ENCODE results near the gene OPA1. TPM values are rescaled to one million over a fixed set of nuclear protein-coding genes. Genes with fewer than 3 reads are reported as not detected.

The OPA1 gene
- total and polyA plus RNA-seq, 2 of the 8 experiments (the other 6 are each of a cell fraction or from before 2014, with no cell fraction given), result 20.3 to 109 TPM

GRCh38 chr3:193660171-193660570 is 67.2 kb downstream of the OPA1 start:
- H3K27ac ChIP-seq (ENCODE audit: low read depth, low read length), result no peak overlapping the region
- no peak overlapping the region for H3K14ac ChIP-seq (ENCODE audit: insufficient read length)
- H3K79me1 ChIP-seq (ENCODE audit: low read depth, low read length), result no peaks in the 10 kb centered on the region
- H3K23me2 ChIP-seq (ENCODE audit: low read depth, low read length), result no peaks in the 10 kb centered on the region
- no peak overlapping the region for H3K56ac ChIP-seq (replicated peaks; ENCODE audit: insufficient read length, low read depth, low read length)
- H4K8ac ChIP-seq (ENCODE audit: extremely low read depth, insufficient read depth, low read length), result no peak overlapping the region
- no peak overlapping the region for H3K4me3 ChIP-seq (ENCODE audit: extremely low read depth in 1 of 4, insufficient read depth in 2 of 4, low read depth in 3 of 4, low read length in 4 of 4)
- no peak overlapping the region for H3K4ac ChIP-seq (replicated peaks; ENCODE audit: insufficient read length, low read depth, low read length)
- no peaks in the 10 kb centered on the region for H3K27me3 ChIP-seq (replicated peaks in 1 of 4; ENCODE audit: control insufficient read depth in 3 of 4, extremely low read depth in 1 of 4, insufficient read depth in 3 of 4, low read length in 3 of 4)
- CTCF ChIA-PET (ENCODE audit: partially characterized antibody), result no interaction called here
- no peaks in the 10 kb centered on the region for H4K20me1 ChIP-seq (replicated peaks in 1 of 2; ENCODE audit: control insufficient read depth in 1 of 2, insufficient read depth in 2 of 2, low read length in 2 of 2)
- no peak overlapping the region for H2AK5ac ChIP-seq (ENCODE audit: low read depth, low read length)
- H3K4me2 ChIP-seq (ENCODE audit: insufficient read depth in 1 of 2, low read depth in 2 of 2, low read length in 2 of 2), result no peak overlapping the region
- no peak overlapping the region for H2BK20ac ChIP-seq (ENCODE audit: low read length)
- POLR2A ChIA-PET (ENCODE audit: partially characterized antibody), result no interaction called here
- no peak overlapping the region for H2BK12ac ChIP-seq (ENCODE audit: low read depth, low read length)
- WGBS, 2 experiments (ENCODE audit: extremely low coverage in 1 of 2, insufficient coverage in 1 of 2, insufficient read length in 1 of 2, insufficient replicate concordance in 2 of 2, low coverage in 1 of 2, low lambda C conversion rate in 2 of 2, missing lambda C conversion rate in 1 of 2), result 87 to 100% methylated on average over 1 of the region's 1 CpG
- H3K4me1 ChIP-seq (replicated peaks in 1 of 4; ENCODE audit: control insufficient read depth in 3 of 4, insufficient read depth in 4 of 4, low read length in 3 of 4), result peaks cover 2 to 11% (median 6%) of the 10 kb centered on the region in 4 experiments; a peak in 4 of 7 replicates
- FAIRE-seq (no peak), DNase-seq (ENCODE audit: low read depth in 1 of 2, low spot score in 2 of 2) (no peak)
- H3K36me3 ChIP-seq (ENCODE audit: control insufficient read depth in 2 of 4, insufficient read depth in 4 of 4, low read length in 3 of 4), result peaks cover 0 to 75% (median 20%) of the 10 kb centered on the region in 4 experiments; a peak in 5 of 8 replicates
- H3K9ac ChIP-seq (replicated peaks in 1 of 4; ENCODE audit: extremely low read depth in 1 of 4, low read depth in 3 of 4, low read length in 3 of 4), result no peak overlapping the region
- H4K5ac ChIP-seq (ENCODE audit: insufficient read length, low read depth, low read length), result no peak overlapping the region
- no peak overlapping the region for H2AFZ ChIP-seq (ENCODE audit: low read length)
- H3K9me3 ChIP-seq (ENCODE audit: insufficient read depth in 2 of 2, low read depth in 1 of 2, low read length in 1 of 2), result no peaks in the 10 kb centered on the region
- H4K91ac ChIP-seq (replicated peaks; ENCODE audit: insufficient read length, low read length), result no peak overlapping the region
- no peak overlapping the region for H2BK120ac ChIP-seq (replicated peaks; ENCODE audit: low read depth, low read length)
- H3K23ac ChIP-seq (ENCODE audit: insufficient read length), result no peak overlapping the region
- H2BK5ac ChIP-seq (ENCODE audit: low read depth, low read length), result no peak overlapping the region
- H3K18ac ChIP-seq (ENCODE audit: extremely low read depth, low read length), result no peak overlapping the region
- no peaks in the 10 kb centered on the region for H3K79me2 ChIP-seq (ENCODE audit: control insufficient read depth in 1 of 2, insufficient read depth in 2 of 2, low read length in 2 of 2)
- H2BK15ac ChIP-seq (ENCODE audit: low read length), result no peak overlapping the region
- TF ChIP-seq HDAC2 (IDR thresholded peaks at IDR 0.05; ENCODE audit: borderline replicate concordance in 1 of 2, low read depth in 2 of 2, low read length in 2 of 2) (no peak), E2F6 (IDR thresholded peaks at IDR 0.05) (no peak), MAX (IDR thresholded peaks at IDR 0.05) (no peak), SIX5 (IDR thresholded peaks at IDR 0.05; ENCODE audit: low read depth, low read length) (no peak), CHD1 (IDR thresholded peaks at IDR 0.05; ENCODE audit: low read depth, low read length) (no peak), EZH2 (IDR thresholded peaks at IDR 0.05; ENCODE audit: low read depth, low read length, severe bottlenecking) (no peak), JUN (IDR thresholded peaks at IDR 0.05; ENCODE audit: low read depth, low read length) (no peak), TBP (IDR thresholded peaks at IDR 0.05; ENCODE audit: low read depth, low read length) (no peak), MAFK (IDR thresholded peaks at IDR 0.05; ENCODE audit: low read depth, low read length) (no peak), KDM4A (IDR thresholded peaks at IDR 0.05; ENCODE audit: low read depth, low read length, severe bottlenecking) (no peak), GABPA (IDR thresholded peaks at IDR 0.05; ENCODE audit: borderline replicate concordance, insufficient read depth, low read length) (no peak), YY1 (IDR thresholded peaks at IDR 0.05; ENCODE audit: low read depth, low read length) (no peak), BRCA1 (IDR thresholded peaks at IDR 0.05; ENCODE audit: low read depth, low read length) (no peak), CHD2 (IDR thresholded peaks at IDR 0.05; ENCODE audit: low read length) (no peak)

All from H1 (cell line).